ENCODE measurements around the gene NRP2. TPM values are rescaled to one million over a fixed set of nuclear protein-coding genes. Genes with fewer than 3 reads are reported as not detected.

The NRP2 gene
- total RNA-seq, 1 donor from 2014 or later, result 137 TPM

DNA sequence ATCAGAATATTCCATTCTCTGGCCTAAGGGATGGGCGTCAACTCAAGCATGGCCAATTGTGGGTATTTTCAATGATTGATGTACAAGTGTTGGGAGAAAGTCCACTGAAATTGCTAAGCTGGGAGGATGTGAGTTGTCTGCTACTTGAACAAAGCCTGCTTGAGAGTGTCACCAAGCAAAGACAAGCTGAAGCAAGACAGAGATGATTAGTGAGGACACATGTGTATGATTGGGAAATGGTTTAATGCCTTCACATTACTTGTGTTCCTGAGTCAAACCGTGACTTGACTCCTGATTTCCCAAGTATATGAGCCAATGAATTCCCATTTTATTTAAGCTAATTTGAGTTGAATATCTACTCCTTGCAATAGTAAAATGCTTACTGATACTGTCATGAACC is 23.7 kb upstream of the NRP2 start:
- DNase-seq (ENCODE audit: low read depth in 2 of 2), result no peak

DNA sequence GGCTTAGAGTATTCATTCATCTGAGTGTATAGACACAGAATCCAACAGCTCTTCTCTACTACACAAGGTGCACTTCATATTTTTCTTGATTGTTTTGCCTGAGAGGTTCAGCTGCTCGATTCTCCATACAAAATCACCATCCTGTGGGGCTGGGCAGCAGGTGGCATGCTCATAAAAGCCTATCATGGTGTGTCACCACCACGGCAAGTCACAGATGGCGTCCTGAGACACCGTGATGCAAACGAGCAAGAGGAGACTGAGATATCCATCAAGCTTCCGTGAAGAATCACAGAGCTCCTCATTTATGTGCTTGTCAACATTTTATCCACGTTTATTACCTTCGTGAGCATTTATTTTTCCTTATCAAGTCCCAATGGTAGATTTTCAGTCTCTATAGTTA is 22.4 kb upstream of the NRP2 start:
- DNase-seq (ENCODE audit: low read depth in 2 of 2), result no peak

DNA sequence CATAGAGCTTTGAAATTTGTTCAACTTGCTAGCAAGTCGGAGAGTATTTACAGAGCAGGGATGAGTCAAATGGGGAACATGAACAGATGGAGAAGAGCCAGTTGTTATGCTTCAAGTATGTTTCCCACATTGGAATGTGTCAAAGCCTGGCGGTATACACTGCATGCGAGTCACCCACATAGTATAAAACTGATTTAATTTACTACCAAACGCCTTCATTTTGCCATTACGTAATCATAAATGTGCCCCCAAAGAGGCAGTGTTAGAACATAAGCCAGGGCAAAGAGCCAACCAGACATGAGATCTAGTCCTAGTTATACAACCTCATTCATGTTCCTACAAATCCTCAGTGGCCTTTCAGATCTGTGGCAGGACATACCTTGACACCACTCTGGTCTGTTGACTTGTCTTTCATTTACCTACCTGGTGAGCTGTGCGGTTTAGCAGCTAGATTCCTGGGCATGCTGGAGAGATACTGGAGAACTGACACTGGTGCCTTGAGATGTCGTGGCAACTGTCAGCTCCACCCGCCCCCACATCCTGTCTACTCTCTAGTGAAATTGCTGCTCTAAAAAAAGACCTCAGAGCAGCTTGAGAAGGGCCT is 21.7 kb upstream of the NRP2 start:
- DNase-seq (ENCODE audit: low read depth in 2 of 2), result peak in 1 of 2 donors; percentile 36

DNA sequence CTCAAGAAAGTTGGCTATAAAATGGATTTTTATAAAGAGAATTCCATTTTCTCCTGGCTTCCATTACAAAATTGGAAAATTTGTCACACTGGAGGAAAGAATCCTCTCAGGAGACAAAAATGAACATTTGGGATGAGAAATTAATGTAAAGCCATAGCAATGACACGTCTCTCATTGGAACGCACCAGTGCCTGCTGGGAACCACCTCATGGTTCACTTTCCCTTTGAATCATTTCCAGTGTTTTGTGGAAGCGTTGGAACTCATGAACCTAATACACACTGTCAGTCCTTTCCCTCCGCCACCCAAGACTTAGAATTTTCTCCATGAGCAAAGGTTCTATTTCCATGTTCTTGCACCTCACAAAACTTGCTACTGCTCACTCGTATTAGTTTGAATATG is 21.0 kb upstream of the NRP2 start:
- no peak for DNase-seq (ENCODE audit: low read depth in 2 of 2)

DNA sequence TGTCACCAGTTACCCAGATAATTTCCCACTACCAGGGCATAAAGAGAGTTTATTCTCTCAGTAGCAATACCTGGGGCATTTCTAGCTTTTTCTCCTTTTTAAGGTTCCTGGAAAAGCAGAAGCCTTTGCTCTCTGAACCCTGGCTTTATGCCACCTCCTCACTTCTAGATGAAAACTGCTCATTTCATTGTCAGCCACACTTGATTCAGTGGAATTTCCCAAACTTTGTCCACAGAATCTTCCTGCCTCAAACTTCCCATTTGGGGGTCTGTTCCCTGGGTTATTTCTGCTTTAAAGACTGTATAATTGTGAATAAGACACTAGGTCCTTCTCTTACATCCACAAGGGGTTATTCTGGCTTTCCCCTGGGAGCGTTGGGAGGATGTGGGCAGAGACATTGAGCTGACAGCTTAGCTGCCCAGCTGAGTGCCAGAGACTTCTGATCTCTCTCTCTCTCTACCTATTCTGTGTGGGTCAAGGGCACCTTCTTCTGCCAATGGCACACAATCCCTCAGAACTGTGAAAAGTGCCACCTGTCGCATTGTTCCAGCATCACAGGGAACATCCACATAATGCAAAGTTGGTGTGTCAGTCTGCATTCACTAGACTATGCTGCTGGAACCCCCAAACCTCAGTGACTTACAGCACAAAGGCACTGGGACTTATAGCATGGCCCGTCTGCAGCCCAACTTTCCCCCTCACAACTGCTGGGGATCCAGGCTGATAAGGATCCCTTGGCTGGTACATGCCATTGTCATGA is 19.9 kb upstream of the NRP2 start:
- no peak for DNase-seq (ENCODE audit: low read depth in 2 of 2)

DNA sequence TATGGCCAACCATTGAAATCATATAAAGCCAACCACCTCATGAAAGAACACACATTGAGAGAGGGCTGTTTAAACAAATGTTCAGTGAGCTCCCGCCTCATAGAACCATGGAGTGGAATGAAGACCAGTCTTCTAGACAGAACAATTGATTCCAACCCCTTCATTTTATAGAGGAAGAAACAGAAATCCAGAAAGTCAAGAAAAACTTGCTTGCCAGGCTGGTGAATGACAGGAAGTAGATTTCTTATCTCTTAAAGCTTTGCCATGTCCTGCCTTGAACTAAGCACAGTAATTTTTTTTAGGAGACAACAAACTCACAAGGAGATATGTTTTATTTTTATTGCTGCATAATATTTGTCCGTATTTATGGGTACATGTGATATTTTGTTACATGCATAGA is 16.5 kb upstream of the NRP2 start:
- no peak for DNase-seq (ENCODE audit: low read depth in 2 of 2)

DNA sequence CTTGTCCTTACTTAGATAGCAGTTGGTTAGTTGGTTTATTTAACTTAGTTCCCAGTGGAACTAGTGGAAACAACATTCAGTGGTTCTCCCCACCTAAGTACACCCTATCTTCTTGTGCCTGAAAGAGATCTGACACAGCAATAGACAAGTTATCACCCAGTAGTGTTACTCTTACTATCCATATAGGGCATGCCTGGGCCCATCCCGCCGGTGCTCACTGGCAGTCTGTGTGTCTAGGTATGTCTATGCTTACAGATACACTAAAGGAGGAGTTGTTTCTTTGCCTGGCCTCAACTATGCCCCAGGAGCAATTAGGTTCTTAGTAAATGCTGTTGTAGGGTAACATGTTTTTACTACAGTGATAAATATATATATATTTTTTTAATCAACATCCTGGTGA is 12.0 kb upstream of the NRP2 start:
- no peak for DNase-seq (ENCODE audit: low read depth in 2 of 2)

DNA sequence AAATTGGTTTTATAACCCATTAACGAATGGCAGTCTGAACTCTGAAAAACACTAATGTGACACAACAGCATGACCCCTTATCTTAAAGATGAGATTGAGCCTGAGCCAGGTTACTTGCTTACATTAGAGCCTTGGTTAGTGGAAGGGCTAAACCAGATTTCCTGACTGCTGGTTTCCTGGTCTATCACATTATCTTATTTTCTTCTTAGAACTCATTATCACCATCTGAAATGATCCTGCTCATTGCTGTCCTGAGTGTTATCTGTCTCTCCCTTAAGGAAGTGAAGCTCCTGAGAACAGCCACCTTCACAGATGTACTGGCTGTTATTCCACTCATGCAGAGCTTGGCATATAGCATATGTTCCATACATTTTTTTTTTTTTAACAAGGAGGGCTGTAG is 9.0 kb upstream of the NRP2 start:
- DNase-seq (ENCODE audit: low read depth in 2 of 2), result no peak

DNA sequence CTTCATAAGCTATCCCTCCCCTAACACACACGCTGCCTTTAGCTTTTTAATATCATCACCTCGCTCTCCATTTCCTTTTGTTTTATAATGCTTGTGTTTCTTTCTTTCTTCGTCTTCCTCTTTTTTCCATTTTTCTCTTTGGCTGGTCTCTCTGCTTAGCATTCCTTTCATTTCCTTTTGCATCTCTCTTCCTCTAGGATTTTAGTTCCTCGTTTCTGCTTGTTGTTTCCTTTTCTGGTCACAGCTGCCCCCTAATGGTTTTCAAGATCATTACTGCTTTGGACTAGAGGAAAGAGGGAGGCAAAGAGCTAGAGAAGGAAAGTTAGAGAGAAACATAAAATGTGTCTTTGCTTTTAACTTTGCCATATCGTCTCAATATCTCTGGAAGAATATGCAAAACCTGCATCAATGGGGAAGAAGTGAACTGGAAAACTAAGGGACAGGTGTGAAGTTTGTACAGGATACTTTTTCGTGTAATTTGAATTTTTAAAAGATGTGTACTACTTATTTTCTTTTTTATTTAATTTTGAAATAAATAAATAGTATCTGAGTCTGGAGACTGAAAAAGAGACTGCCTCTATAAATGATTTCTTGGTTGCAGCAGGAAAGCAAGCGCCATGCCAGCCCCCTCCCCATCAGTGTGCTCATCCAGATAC is 6.3 kb upstream of the NRP2 start:
- DNase-seq (ENCODE audit: low read depth in 2 of 2), result peak; percentile 67 to 81

DNA sequence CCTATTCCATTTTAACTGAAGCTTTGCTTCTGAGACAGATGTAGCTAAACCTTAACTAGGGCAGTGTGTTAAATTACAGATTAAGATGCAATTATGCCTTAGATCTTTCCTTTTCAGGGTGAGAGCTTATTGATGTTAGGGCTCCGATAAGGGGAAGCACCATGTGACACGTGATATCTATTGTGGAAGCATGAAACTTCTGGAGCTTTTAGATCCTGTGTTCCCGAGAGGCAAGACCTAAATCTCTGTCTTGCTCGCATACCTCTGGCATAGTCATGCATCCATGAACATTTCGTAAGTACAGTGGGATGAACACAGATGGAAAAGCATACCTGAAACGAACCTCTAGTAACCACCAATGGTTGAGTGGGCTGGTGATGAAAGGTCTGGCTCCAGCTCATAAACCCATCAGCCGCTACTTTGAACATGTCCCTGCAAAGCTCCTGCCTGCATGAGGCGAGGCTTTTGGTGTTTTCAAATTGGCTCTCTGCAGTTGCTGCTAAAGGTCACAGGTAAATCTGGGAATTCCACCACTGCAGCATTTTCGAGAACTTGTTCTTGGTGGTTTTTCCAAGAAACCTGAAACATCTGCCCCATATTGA is 3.7 kb upstream of the NRP2 start:
- DNase-seq (ENCODE audit: low read depth in 2 of 2), result no peak

DNA sequence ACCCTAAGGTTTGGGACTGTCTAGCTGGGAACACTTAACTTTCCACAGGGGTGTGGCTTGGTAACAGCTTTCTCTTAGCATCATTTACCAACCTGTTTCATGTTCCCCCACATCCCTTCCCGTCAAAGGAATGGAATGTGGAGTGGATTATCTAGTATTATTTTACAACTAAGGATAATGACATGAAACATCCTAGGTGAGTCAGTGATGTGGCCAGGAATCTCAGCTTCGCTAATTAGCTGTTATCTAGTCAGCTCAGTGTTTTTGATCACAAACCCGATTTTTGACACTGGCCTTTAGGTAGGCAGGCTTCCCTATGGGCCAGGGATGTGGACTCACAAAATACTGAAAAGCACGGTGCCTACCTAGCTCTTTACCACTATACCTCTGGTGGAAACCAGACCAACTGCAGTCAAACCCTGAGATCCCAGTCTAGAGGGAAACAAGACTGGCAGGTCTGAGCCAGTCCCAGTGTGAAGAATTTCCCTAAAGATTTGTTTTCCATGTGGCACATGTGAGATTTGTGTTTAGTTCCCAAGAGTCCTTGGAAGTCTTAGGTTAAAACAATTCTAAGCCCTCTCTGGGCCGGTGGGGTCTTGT is 2.8 kb upstream of the NRP2 start:
- no peak for DNase-seq (ENCODE audit: low read depth in 2 of 2)

DNA sequence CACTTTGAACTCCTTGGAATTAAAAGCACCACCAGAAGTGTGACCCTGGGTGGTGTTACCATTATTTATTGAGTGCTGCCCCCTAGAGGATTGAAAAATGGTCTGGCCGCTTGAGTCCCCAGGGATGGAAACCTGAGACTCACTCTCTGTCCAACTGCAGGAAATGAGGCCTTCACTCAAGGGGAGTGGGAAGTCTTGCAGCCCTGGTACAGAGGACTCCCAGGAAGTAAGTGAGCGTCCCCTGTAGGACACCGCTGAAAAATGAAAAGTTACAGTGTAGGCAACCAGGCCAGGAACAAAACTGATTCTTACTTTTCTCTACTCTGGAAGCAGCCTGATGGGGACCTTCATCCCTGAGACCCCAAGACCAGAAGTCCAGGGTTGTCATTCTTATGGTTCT is 2.2 kb upstream of the NRP2 start:
- DNase-seq (ENCODE audit: low read depth in 2 of 2), result peak; percentile 75 to 86

DNA sequence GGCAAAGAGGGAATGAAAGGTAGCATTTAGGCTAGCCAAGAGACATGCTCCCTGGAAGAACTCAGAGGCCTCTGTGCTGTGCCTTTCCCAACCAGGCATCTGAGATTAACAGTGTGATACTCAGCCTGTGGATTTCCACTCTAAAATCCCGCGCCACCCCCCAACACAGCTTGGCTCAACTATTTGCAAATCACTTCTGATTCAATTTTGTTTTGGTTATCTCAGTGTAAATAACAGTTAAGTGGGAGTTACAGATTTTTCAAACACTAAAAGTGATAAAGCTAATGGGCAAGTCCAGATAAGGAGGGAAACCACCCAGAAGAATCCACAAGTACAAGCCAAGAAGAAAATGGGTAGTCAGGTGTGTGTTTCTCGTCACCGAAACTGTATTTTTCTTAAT is 1.4 kb upstream of the NRP2 start:
- DNase-seq (ENCODE audit: low read depth in 2 of 2), result peak in 1 of 2 donors; percentile 36

DNA sequence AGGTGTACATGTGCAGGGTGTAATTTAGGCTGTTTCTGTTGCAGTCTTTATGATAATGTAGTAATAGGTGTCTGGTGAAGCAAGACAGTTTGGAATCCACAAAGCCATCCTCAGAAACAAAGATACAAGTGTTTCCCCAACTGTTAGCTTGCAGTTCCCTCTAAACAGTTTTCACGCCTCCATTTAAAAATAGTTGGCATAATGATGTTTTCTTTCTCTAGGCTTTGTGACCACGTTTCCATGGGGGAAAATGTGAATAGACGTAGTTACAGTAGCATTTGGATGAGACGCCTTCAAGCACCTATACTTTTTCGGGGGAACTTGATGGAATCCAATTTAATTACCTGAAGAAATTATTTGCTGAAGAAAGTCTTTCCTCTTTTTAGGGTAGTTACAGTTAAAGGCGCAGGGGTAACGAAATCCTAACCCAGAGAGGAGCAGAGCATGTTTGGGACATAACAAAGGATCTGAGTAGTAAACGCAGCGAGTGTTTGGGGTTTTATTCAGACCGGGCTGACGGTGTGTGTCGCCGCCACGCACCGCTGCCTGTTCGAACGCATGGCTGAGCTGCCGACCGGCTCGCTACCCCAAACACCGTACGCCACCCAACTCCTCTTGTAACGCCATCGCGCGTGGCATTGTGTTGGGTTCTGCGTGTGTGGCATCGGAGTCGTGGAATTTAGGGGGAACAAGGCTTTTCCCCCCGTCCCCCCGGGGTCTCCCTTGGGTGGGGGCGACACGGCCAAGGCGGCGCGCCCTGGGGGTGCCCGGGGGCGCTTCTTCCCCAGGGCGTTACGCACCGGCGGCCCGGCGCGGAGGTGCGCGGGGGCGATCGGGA is 681 bp upstream of the NRP2 start:
- DNase-seq (ENCODE audit: low read depth in 2 of 2), result peak; percentile 52 to 69

DNA sequence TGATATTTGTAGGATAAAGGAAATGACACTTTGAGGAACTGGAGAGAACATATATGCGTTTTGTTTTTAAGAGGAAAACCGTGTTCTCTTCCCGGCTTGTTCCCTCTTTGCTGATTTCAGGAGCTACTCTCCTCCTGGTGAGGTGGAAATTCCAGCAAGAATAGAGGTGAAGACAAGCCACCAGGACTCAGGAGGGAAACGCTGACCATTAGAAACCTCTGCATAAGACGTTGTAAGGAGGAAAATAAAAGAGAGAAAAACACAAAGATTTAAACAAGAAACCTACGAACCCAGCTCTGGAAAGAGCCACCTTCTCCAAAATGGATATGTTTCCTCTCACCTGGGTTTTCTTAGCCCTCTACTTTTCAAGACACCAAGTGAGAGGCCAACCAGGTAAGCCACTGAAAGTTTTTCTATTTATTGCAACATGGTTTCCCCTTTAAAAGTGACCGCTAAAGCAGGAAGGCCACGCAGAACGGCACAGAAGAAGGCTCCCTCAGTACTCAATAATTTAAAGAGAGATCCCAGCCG is 735 bp downstream of the NRP2 start:
- peak; percentile 35 to 41 for DNase-seq (ENCODE audit: low read depth in 2 of 2)

DNA sequence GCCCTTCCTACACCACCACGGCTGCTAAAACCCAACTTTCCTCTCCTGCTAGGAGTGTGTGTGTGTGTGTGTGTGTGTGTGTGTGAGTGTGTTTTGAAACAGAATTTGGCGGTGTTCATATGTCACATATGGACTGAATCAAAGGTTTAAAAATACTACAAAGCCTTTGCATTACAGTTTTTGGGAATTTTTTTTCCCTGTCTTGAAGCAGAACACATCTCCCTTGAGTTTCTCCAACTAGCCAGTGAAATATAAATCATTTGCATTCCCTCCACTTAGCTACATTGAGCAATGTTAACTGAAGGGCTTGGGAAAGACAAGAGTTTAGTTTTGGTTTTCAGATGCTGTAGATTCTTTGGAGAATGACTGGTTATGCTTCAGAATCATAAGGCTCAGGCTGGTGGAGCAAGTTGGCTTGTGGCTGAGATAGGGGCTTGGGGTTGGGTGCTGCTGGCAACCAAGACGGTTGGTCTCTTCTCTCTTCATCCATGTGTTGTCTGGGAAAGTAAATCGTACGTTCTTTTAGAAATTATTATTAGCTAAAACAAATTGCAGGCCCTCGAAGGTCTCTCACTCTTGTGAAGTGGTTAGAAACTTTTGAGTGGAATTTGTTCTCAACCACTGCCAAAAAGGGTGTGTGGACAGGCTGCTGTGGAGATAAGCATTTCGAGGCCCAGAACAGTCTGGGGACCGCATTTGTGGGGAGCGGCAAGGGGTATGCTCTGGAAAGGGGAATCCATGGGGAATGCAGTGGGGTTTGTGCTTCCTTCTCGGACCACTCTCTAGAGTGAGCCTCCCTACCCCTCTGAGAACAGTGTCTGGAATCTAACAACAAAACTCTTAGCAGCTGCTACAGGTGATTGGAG is 1.4 kb downstream of the NRP2 start:
- peak in 1 of 2 donors; percentile 41 for DNase-seq (ENCODE audit: low read depth in 2 of 2)

DNA sequence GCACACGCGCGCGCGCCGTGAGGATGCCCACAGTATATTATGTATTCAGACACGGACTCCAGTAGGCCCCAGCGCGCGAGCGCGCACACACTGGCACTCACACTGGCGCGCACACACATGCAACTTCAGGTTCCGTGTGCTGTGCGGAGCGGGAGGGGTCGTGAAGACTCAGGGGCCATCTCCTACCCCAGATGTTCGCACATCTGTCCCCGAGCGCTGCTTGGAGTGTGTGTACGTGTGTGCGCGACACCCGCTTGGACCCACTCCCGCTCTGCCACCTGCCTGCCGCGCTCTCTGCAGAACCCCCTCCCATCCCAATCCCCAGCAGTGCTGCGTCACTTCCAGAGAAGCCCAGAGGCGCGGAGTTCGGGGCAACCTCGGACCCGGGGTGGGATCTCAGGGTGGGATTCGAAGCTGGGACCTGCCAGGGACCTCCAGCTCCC is 2.6 kb downstream of the NRP2 start:
- peak; percentile 70 to 76 for DNase-seq (ENCODE audit: low read depth in 2 of 2)

DNA sequence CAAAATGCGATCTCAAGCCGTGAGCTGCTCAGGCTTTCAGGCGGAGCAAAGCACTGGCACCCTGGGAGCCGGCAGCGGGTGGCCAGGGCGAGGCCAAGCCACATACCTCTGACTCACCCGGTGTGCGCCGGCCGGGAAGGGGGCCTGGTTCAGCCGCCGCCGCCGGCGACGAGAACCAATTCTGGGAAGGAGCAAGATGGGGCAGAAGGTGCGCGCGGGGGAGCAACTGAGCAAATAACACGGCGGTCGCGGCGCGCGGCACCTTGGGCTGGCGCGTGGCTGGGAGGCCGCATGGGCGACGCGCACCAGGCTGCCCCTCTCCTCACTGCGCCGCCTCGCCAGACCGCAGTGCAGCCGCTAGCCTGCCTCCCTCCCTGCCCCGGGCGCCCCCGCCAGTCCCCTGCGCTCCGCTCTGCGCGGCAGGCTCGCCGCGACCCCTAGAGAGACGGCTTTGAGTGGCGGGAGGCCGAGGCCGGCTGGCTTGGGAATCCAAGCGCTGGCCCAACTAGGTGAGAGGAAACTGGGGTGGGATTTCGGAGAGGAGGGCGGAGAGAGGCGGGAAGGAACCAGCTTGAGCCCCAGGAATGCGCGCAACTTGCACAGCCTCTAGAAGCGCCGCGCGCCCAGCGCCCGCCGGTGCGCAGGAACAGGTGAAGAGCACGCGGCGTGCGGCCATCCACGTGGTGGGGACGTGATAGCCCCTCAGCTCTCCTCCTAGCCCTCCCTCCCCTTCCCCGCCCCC is 3.2 kb downstream of the NRP2 start:
- DNase-seq (ENCODE audit: low read depth in 2 of 2), result peak; percentile 60 to 66
